GM10266 (cell line): ENCODE measurements around the gene THAP7.

Experiments
- DNase-seq: peaks from one replicate; pipeline ENCODE4 v3.0.0; 2012; ENCODE audit errors: extremely low spot score
- TF ChIP-seq, protein P1 (sequence below): IDR thresholded peaks from 2 replicates; pipeline ENCODE4 v1.5.1; 2012; ENCODE audit warnings: mild to moderate bottlenecking, low read depth; ENCODE audit not compliant: control insufficient read depth, insufficient read depth; ENCODE audit errors: missing control alignments

Gene THAP7

DNA sequence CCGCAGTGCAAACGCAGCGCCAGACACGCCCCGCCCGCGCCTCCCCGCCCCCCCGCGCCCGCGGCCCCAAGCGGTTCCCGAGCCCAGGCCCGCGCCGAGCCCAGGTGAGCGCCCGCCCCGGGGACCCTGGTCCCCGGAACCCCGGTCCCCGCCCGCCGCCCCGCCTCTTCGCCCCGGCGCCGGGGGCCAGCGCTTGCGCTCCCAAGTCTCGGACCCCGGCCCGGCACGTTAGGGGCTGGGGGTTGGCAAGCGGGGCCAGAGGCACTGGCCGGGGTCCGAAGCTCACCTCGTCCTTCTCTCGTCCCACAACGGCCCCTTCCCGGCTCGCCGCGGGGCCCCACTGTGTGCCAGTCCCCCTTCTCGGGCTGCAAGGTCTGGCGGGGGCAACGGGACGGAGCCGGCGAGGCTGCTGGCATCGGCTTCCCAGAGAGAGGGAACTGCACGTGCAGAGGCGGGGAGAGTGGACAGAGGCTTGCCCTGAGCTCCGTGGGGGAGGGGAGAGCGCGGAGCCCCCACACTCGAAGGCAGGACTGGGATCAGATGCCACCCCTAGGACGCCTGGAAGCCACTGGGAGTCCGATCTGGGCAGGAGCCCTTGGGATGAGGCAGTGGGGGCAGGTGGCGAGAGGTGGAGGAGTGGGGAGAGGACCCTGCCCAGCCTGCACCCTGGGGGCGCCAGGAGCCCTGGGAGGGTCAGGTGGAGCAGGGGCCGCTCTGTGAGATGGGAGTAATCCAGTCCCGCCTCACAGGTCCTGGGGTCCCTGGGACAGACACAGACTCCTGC is 36.6 kb downstream of the THAP7 start:
- TF ChIP-seq, protein P1, sequence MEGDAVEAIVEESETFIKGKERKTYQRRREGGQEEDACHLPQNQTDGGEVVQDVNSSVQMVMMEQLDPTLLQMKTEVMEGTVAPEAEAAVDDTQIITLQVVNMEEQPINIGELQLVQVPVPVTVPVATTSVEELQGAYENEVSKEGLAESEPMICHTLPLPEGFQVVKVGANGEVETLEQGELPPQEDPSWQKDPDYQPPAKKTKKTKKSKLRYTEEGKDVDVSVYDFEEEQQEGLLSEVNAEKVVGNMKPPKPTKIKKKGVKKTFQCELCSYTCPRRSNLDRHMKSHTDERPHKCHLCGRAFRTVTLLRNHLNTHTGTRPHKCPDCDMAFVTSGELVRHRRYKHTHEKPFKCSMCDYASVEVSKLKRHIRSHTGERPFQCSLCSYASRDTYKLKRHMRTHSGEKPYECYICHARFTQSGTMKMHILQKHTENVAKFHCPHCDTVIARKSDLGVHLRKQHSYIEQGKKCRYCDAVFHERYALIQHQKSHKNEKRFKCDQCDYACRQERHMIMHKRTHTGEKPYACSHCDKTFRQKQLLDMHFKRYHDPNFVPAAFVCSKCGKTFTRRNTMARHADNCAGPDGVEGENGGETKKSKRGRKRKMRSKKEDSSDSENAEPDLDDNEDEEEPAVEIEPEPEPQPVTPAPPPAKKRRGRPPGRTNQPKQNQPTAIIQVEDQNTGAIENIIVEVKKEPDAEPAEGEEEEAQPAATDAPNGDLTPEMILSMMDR: no peak
- DNase-seq: no peak

DNA sequence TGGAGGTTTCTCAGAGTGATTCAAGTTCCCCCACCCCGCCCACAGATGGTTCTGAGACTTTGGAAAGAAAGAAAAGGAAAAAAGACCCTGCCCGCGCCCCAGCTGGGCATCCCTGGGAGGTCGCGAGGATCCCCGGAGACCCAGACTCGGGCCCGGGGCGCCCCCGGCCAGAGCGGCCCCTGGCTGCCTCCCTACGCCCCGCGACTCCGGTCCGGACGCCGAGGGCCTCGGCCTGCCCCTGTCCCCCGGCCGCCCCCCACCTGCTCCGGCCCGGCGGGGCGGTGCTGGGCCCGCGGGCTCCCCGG is 37.2 kb downstream of the THAP7 start:
- TF ChIP-seq, protein P1: no peak

DNA sequence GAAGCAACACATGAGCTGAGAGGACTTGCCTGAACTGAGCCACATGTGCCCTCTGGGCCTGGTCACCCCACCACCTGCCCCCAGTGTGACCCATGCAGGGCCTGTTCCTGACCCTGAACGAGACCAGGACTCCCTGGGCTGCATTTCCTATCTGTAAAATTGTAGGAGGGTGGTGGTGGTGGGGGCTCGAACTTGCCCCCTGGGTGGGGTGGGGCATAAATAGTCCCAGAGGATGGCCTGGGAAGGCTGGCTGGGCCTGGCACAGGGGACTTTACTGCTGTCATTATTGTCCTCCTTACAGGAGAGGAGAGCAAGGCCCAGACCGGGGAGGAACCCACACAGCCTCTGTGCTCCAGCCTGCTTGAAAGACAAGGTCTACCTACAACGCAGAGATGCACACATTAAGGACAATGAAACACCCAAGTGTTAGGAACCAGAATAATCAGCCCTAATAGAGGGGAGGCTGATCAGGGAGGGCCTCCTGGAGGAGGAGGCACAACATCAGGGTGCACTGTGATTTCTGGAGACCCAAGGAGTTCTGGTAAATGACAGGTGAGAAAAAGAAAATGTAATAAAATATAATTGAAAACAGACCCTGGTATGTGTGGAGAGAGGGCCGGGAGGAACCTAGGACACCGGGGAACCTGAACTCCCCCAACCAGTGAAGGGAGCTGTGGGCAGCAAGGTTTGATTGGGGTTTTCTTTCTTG is 37.7 kb downstream of the THAP7 start:
- TF ChIP-seq, protein P1: no peak
- DNase-seq: no peak

More for the DNA sequence above, 37.2 kb downstream of the THAP7 start:
- DNase-seq: no peak

DNA sequence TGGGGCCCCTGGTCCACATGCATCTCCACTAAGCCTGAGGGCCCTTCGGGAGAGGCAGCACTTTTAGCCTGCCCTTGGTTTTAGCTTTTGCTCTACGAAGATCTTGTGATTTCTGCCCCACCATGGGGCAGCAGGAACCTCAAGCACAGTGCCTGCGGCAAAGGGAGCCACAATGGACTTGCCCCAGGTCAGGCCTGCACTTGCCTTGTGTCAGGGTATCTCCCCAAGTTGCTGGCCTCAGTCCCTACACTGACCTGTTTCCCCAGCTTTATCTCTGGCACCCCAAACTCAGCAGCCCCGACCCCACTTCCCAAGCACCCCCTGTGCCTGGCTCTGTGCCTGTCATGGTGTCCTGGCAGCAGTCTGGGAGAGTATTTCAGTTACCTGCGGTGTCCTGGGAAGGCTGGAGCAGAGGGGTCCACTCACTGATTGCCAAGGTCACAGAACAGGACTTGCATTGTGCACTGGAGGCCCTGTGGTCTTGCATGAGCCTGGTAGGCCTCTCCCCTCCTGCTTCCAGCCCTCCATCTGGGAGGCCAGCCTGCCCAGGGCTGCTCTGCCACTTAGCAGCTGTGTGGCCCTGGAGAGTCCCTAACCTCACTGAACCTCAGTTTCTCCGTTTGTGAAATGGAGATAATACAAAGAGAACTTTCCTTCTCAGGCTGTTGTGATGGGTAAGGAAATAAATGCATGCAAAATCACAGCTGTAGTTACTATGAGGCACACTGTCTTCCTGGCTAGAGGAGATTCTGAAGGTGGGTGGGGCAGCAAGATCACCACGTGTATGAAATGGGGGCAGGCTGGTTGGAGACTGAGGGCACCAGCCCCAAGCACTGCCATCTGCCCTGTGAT is 38.5 kb downstream of the THAP7 start:
- TF ChIP-seq, protein P1: no peak
- DNase-seq: no peak

DNA sequence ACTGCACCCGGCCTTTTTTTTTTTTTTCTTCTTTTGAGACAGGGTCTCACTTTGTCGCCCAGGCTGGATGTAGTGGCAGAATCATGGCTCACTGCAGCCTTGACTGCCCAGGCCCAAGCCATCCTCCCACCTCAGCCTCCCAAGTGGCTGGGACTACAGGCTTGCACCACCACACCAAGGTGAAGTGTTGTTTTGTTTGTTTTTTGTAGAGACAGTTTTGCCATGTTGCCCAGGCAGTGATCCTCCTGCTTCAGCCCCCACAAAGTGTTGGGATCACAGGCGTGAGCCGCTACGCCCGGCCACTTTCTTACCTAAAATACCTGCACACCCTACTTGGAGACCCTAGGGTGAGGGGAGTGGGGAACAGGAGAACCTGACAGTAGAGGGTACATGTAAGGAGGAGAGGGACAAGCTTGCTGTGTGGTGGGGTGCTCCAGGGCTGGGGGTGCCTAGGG is 39.4 kb downstream of the THAP7 start:
- TF ChIP-seq, protein P1: no peak

DNA sequence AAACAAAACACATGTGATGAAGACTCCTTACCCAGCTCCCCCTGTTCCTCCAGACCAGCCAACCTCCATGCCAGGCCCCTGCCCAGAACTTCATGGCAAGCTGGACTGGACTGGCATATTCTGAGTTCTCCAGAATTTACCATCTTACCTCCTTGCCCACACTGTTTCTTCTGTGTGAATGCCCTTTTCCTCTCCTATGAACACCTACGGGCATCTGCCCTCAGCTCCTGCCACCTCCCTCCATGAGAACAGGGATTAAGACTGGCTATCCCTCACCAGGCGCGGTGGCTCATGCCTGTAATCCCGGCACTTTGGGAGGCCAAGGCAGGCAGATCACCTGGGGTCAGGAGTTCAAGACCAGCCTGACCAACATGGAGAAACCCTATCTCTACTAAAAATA is 41.3 kb downstream of the THAP7 start:
- DNase-seq: no peak
- TF ChIP-seq, protein P1: no peak

More for the DNA sequence above, 39.4 kb downstream of the THAP7 start:
- no peak for DNase-seq
